ENCODE measurements around the gene USP32.

Gene USP32

GRCh38 chr17:60401819-60402218 is 9.9 kb upstream of the USP32 start:
- no peak for TF ChIP-seq CTCF (IDR thresholded peaks at IDR 0.05; ENCODE audit: low read length, missing control alignments)
- H3K4me3 ChIP-seq (replicated peaks; ENCODE audit: low read depth, low read length): no peak overlapping the region
- no peak for DNase-seq (ENCODE audit: low read depth)

- TF ChIP-seq CTCF (IDR thresholded peaks at IDR 0.05; ENCODE audit: low read length, missing control alignments): no peak
- no peak overlapping the region for H3K4me3 ChIP-seq (replicated peaks; ENCODE audit: low read depth, low read length)
- no peak for DNase-seq (ENCODE audit: low read depth)
These were observed 6.5 kb upstream of the USP32 start for GRCh38 chr17:60398227-60398959.

- DNase-seq (ENCODE audit: low read depth): no peak
- TF ChIP-seq CTCF (IDR thresholded peaks at IDR 0.05; ENCODE audit: low read length, missing control alignments): no peak
- H3K4me3 ChIP-seq (replicated peaks; ENCODE audit: low read depth, low read length): no peak overlapping the region
These were observed 4.5 kb upstream of the USP32 start for GRCh38 chr17:60396412-60396811.

GRCh38 chr17:60395508-60396065 is 3.7 kb upstream of the USP32 start:
- no peak for TF ChIP-seq CTCF (IDR thresholded peaks at IDR 0.05; ENCODE audit: low read length, missing control alignments)
- H3K4me3 ChIP-seq (replicated peaks; ENCODE audit: low read depth, low read length): no peak overlapping the region
- DNase-seq (ENCODE audit: low read depth): no peak

- H3K4me3 ChIP-seq (replicated peaks; ENCODE audit: low read depth, low read length): no peak overlapping the region
- DNase-seq (ENCODE audit: low read depth): no peak
- TF ChIP-seq CTCF (IDR thresholded peaks at IDR 0.05; ENCODE audit: low read length, missing control alignments): no peak
These were observed 2.1 kb upstream of the USP32 start for GRCh38 chr17:60393840-60394723.

GRCh38 chr17:60392845-60393702 is 1.1 kb upstream of the USP32 start:
- TF ChIP-seq CTCF (IDR thresholded peaks at IDR 0.05; ENCODE audit: low read length, missing control alignments): no peak
- DNase-seq (ENCODE audit: low read depth): peak; percentile 79
- peak overlapping the region; percentile 94 for H3K4me3 ChIP-seq (replicated peaks; ENCODE audit: low read depth, low read length)
